Liver (tissue), 9 donors: ENCODE data around the gene TEP1. TPM values are rescaled to one million over a fixed set of nuclear protein-coding genes. Genes with fewer than 3 reads are reported as not detected.
"Not testable (repeated sequence)": the region's sequence is repeated elsewhere in the genome, so short reads cannot be mapped to it uniquely, and the experiment has no call there.

ENCODE experiments used
- DNase-seq: peaks from one replicate; pipeline ENCODE4 v3.0.0-alpha.2; 2017; ENCODE audit warnings: low spot score
- H3K27ac ChIP-seq, 2 donors: one replicate each; pipeline ENCODE4 v1.7.0; 2013; ENCODE audit warnings: inconsistent platforms in 2 of 2, low read length in 2 of 2, control low read depth in 1 of 2, low read depth in 1 of 2, mild to moderate bottlenecking in 1 of 2
- H3K27me3 ChIP-seq, 4 donors: one replicate each; pipeline versions ENCODE4 v1.6.1 to v1.7.0; 2013; ENCODE audit warnings: low read length in 3 of 4, inconsistent platforms in 1 of 4, mild to moderate bottlenecking in 1 of 4, moderate library complexity in 1 of 4; ENCODE audit not compliant: control insufficient read depth in 4 of 4, insufficient read depth in 4 of 4
- H3K36me3 ChIP-seq, 4 donors: one replicate each; pipeline versions ENCODE4 v1.6.1 to v1.7.0; 2013; ENCODE audit warnings: low read length in 3 of 4, mild to moderate bottlenecking in 3 of 4, low read depth in 1 of 4, moderate library complexity in 1 of 4; ENCODE audit not compliant: control insufficient read depth in 4 of 4, insufficient read depth in 3 of 4
- H3K4me1 ChIP-seq, 4 donors: one replicate each; pipeline versions ENCODE4 v1.6.1 to v1.7.0; 2013; ENCODE audit warnings: low read length in 3 of 4, mild to moderate bottlenecking in 3 of 4, moderate library complexity in 1 of 4; ENCODE audit not compliant: control insufficient read depth in 4 of 4, insufficient read depth in 4 of 4
- H3K4me3 ChIP-seq, 3 donors: one replicate each; pipeline versions ENCODE4 v1.6.1 to v1.7.0; 2013; ENCODE audit warnings: low read length in 3 of 3, control low read depth in 1 of 3, low read depth in 1 of 3, mild to moderate bottlenecking in 1 of 3
- H3K9ac ChIP-seq, 2 donors: one replicate each; pipeline ENCODE4 v1.7.0; 2013; ENCODE audit warnings: low read length in 2 of 2, mild to moderate bottlenecking in 2 of 2, moderate library complexity in 2 of 2, control low read depth in 1 of 2, low read depth in 1 of 2
- H3K9me3 ChIP-seq, 4 donors: one replicate each; pipeline versions ENCODE4 v1.6.1 to v1.7.0; 2013; ENCODE audit warnings: low read length in 3 of 4; ENCODE audit not compliant: control insufficient read depth in 4 of 4
- EGR1 ChIP-seq, 2 donors: IDR thresholded peaks; 2 replicates each; pipeline ENCODE4 v1.6.1; 2016 to 2018; ENCODE audit warnings: antibody characterized with exemption in 2 of 2, low read depth in 2 of 2
- FOXA1 ChIP-seq: IDR thresholded peaks from 2 replicates; pipeline ENCODE4 v1.6.1; 2016; ENCODE audit warnings: antibody characterized with exemption
- FOXA2 ChIP-seq: IDR thresholded peaks from 2 replicates; pipeline ENCODE4 v1.6.1; 2016; ENCODE audit warnings: antibody characterized with exemption
- GABPA ChIP-seq, 2 donors: IDR thresholded peaks in 1 of 2; conservative IDR thresholded peaks in 1 of 2; 2 replicates each; pipeline ENCODE4 v1.6.1; 2016; ENCODE audit warnings: antibody characterized with exemption in 2 of 2, mild to moderate bottlenecking in 1 of 2, moderate library complexity in 1 of 2
- HNF4A ChIP-seq, 2 donors: conservative IDR thresholded peaks; 2 replicates each; pipeline ENCODE4 v1.6.1; 2016; ENCODE audit warnings: antibody characterized with exemption in 2 of 2, mild to moderate bottlenecking in 2 of 2
- HNF4G ChIP-seq: IDR thresholded peaks from 2 replicates; pipeline ENCODE4 v1.6.1; 2016; ENCODE audit warnings: antibody characterized with exemption
- JUND ChIP-seq, 2 donors: IDR thresholded peaks; 2 replicates each; pipeline ENCODE4 v1.6.1; 2016; ENCODE audit warnings: antibody characterized with exemption in 2 of 2
- NR2F2 ChIP-seq: IDR thresholded peaks from 2 replicates; pipeline ENCODE4 v1.6.1; 2016; ENCODE audit warnings: antibody characterized with exemption
- RAD21 ChIP-seq, 2 donors: IDR thresholded peaks; 2 replicates each; pipeline ENCODE4 v1.6.1; 2016; ENCODE audit warnings: antibody characterized with exemption in 2 of 2, mild to moderate bottlenecking in 2 of 2
- RXRA ChIP-seq, 2 donors: IDR thresholded peaks; 2 replicates each; pipeline ENCODE4 v1.6.1; 2017 to 2018; ENCODE audit warnings: antibody characterized with exemption in 2 of 2, mild to moderate bottlenecking in 1 of 2
- SP1 ChIP-seq: IDR thresholded peaks from 2 replicates; pipeline ENCODE4 v1.6.1; 2018; ENCODE audit warnings: antibody characterized with exemption, mild to moderate bottlenecking
- TAF1 ChIP-seq: conservative IDR thresholded peaks from 2 replicates; pipeline ENCODE4 v1.6.1; 2016; ENCODE audit warnings: antibody characterized with exemption, mild to moderate bottlenecking
- YY1 ChIP-seq: IDR thresholded peaks from 2 replicates; pipeline ENCODE4 v1.6.1; 2016; ENCODE audit warnings: antibody characterized with exemption, mild to moderate bottlenecking
- WGBS: extraction: QIAGEN DNeasy Blood & Tissue Kit; methylation state at CpG from one replicate; pipeline ENCODE4 v1.1.7; 2013; 5-methylcytosine and 5-hydroxymethylcytosine counted together
- polyA plus RNA-seq, 2 donors: library from polyadenylated mRNA; stranded (reverse) in 1 of 2; unstranded in 1 of 2; fragments of 200-250 nt in 1 of 2; fragments of >200 nt in 1 of 2; fragmentation: Nextera tagmentation in 1 of 2; extraction: Ambion mirVana in 1 of 2; gene quantifications; one replicate each; pipeline versions ENCODE4 v1.2.1 to v1.2.3, GENCODE V29; 2013 to 2015
- total RNA-seq, 2 donors: library from RNA; depleted of rRNA; stranded (reverse); fragments of >200 nt; gene quantifications; one replicate each; pipeline ENCODE4 v1.2.3, GENCODE V29; 2014
- TF ChIP-seq, protein P1 (sequence below): IDR thresholded peaks from 2 replicates; pipeline ENCODE4 v1.6.1; 2016; ENCODE audit warnings: antibody characterized with exemption, mild to moderate bottlenecking
- TF ChIP-seq, protein P2 (sequence below): IDR thresholded peaks from 2 replicates; pipeline ENCODE4 v1.6.1; 2016; ENCODE audit warnings: antibody characterized with exemption
- TF ChIP-seq, protein P3 (sequence below): IDR thresholded peaks from 2 replicates; pipeline ENCODE4 v1.6.1; 2016; ENCODE audit warnings: antibody characterized with exemption
- TF ChIP-seq, protein P4 (sequence below): fragments of 150-350 bp; IDR thresholded peaks from 2 replicates; pipeline ENCODE4 v1.5.1; 2017; ENCODE audit warnings: improper control_type of control experiment, low read depth, low read length; ENCODE audit not compliant: missing input control
- TF ChIP-seq, protein P5 (sequence below): IDR thresholded peaks from 2 replicates; pipeline ENCODE4 v1.6.1; 2016; ENCODE audit warnings: antibody characterized with exemption
- donor health status: healthy.
- donor health status: healthy.
- donor health status: healthy.
- donor health status: healthy.
- donor health status: healthy.

The TEP1 gene
- total and polyA plus RNA-seq, 4 donors: 3.9 to 20.7 (median 7.6) TPM

DNA sequence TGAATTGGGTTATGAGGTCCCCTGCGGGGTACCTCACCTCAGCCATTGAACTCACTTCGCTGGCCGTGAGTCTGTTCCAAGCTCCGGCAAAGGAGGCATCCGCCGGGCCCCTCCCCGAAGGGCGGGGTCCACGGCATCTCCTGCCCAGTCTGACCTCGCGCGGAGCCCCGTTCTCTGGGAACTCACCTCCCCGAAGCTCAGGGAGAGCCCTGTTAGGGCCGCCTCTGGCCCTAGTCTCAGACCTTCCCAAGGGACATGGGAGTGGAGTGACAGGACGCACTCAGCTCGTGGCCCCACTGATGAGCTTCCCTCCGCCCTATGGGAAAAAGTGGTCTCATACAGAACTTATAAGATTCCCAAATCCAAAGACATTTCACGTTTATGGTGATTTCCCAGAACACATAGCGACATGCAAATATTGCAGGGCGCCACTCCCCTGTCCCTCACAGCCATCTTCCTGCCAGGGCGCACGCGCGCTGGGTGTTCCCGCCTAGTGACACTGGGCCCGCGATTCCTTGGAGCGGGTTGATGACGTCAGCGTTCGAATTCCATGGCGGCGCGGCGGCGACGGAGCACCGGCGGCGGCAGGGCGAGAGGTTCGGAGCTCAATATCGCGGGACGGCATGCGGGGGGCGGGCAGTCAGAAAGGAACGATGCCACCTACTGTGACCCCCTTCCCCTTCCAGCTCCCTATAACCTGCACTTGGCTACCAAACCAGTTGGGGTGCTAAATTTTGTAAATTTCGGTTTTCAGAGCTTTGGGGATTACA is 70.0 kb downstream of the TEP1 start, which contains the start of gene PARP2 (continued):
- TF ChIP-seq, protein P1, sequence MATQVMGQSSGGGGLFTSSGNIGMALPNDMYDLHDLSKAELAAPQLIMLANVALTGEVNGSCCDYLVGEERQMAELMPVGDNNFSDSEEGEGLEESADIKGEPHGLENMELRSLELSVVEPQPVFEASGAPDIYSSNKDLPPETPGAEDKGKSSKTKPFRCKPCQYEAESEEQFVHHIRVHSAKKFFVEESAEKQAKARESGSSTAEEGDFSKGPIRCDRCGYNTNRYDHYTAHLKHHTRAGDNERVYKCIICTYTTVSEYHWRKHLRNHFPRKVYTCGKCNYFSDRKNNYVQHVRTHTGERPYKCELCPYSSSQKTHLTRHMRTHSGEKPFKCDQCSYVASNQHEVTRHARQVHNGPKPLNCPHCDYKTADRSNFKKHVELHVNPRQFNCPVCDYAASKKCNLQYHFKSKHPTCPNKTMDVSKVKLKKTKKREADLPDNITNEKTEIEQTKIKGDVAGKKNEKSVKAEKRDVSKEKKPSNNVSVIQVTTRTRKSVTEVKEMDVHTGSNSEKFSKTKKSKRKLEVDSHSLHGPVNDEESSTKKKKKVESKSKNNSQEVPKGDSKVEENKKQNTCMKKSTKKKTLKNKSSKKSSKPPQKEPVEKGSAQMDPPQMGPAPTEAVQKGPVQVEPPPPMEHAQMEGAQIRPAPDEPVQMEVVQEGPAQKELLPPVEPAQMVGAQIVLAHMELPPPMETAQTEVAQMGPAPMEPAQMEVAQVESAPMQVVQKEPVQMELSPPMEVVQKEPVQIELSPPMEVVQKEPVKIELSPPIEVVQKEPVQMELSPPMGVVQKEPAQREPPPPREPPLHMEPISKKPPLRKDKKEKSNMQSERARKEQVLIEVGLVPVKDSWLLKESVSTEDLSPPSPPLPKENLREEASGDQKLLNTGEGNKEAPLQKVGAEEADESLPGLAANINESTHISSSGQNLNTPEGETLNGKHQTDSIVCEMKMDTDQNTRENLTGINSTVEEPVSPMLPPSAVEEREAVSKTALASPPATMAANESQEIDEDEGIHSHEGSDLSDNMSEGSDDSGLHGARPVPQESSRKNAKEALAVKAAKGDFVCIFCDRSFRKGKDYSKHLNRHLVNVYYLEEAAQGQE: peak; percentile 95
- TF ChIP-seq FOXA1 (peak; percentile 63), HNF4A (conservative IDR thresholded peaks at IDR 0.05) (peak; percentile 61 to 80), SP1 (peak; percentile 90), HNF4G (peak; percentile 41), GABPA (IDR thresholded peaks at IDR 0.05 in 1 of 2, conservative IDR thresholded peaks at IDR 0.05 in 1 of 2) (peak in 1 of 2 donors; percentile 13), YY1 (peak; percentile 96), JUND (IDR thresholded peaks at IDR 0.05) (peak; percentile 62 to 72)
- TF ChIP-seq, protein P2, sequence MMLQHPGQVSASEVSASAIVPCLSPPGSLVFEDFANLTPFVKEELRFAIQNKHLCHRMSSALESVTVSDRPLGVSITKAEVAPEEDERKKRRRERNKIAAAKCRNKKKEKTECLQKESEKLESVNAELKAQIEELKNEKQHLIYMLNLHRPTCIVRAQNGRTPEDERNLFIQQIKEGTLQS: peak; percentile 93

DNA sequence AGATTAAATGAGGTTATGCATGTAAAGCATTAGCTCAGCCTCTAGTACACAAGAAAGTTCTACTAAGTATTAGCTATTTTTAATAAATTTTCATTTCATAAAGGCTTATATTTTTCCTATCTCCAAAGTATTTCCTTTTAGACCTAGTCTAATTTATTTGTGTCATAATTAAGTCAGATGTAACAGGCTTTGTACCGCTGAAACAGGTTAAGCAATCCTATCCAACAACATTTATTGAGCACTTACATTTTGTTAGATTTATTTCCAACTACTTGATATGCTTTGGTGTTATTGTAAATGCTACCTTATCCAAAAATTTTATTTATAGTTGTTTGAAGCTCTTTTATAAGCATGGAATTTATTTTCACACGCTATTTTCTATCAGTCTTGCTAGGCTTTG is 71.7 kb downstream of the TEP1 start:
- H3K9me3 ChIP-seq: no peaks in the 10 kb centered on the region
- no peak for DNase-seq
- no peaks in the 10 kb centered on the region for H3K27me3 ChIP-seq
- WGBS: 45% methylated on average over 2 of the region's 2 CpGs
- H3K4me3 ChIP-seq: no peak overlapping the region
- TF ChIP-seq FOXA1 (no peak), SP1 (no peak), TAF1 (no peak), YY1 (no peak), RAD21 (IDR thresholded peaks at IDR 0.05) (no peak), FOXA2 (no peak), EGR1 (IDR thresholded peaks at IDR 0.05; ENCODE audit: low read depth in 2 of 2) (no peak), GABPA (IDR thresholded peaks at IDR 0.05 in 1 of 2, conservative IDR thresholded peaks at IDR 0.05 in 1 of 2) (no peak), RXRA (IDR thresholded peaks at IDR 0.05) (no peak), NR2F2 (no peak), JUND (IDR thresholded peaks at IDR 0.05) (no peak), HNF4A (conservative IDR thresholded peaks at IDR 0.05) (no peak), HNF4G (no peak)
- TF ChIP-seq, protein P1: no peak
- TF ChIP-seq, protein P3, sequence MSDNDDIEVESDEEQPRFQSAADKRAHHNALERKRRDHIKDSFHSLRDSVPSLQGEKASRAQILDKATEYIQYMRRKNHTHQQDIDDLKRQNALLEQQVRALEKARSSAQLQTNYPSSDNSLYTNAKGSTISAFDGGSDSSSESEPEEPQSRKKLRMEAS: no peak
- TF ChIP-seq, protein P4, sequence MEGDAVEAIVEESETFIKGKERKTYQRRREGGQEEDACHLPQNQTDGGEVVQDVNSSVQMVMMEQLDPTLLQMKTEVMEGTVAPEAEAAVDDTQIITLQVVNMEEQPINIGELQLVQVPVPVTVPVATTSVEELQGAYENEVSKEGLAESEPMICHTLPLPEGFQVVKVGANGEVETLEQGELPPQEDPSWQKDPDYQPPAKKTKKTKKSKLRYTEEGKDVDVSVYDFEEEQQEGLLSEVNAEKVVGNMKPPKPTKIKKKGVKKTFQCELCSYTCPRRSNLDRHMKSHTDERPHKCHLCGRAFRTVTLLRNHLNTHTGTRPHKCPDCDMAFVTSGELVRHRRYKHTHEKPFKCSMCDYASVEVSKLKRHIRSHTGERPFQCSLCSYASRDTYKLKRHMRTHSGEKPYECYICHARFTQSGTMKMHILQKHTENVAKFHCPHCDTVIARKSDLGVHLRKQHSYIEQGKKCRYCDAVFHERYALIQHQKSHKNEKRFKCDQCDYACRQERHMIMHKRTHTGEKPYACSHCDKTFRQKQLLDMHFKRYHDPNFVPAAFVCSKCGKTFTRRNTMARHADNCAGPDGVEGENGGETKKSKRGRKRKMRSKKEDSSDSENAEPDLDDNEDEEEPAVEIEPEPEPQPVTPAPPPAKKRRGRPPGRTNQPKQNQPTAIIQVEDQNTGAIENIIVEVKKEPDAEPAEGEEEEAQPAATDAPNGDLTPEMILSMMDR: no peak
- TF ChIP-seq, protein P5, sequence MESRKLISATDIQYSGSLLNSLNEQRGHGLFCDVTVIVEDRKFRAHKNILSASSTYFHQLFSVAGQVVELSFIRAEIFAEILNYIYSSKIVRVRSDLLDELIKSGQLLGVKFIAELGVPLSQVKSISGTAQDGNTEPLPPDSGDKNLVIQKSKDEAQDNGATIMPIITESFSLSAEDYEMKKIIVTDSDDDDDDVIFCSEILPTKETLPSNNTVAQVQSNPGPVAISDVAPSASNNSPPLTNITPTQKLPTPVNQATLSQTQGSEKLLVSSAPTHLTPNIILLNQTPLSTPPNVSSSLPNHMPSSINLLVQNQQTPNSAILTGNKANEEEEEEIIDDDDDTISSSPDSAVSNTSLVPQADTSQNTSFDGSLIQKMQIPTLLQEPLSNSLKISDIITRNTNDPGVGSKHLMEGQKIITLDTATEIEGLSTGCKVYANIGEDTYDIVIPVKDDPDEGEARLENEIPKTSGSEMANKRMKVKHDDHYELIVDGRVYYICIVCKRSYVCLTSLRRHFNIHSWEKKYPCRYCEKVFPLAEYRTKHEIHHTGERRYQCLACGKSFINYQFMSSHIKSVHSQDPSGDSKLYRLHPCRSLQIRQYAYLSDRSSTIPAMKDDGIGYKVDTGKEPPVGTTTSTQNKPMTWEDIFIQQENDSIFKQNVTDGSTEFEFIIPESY: no peak
- TF ChIP-seq, protein P2: no peak
- H3K4me1 ChIP-seq: peaks cover 0 to 8% (median 7%) of the 10 kb centered on the region in 4 donors
- no peak overlapping the region for H3K9ac ChIP-seq
- no peak overlapping the region for H3K27ac ChIP-seq
- peaks cover 0 to 13% (median 2%) of the 10 kb centered on the region in 4 donors for H3K36me3 ChIP-seq

DNA sequence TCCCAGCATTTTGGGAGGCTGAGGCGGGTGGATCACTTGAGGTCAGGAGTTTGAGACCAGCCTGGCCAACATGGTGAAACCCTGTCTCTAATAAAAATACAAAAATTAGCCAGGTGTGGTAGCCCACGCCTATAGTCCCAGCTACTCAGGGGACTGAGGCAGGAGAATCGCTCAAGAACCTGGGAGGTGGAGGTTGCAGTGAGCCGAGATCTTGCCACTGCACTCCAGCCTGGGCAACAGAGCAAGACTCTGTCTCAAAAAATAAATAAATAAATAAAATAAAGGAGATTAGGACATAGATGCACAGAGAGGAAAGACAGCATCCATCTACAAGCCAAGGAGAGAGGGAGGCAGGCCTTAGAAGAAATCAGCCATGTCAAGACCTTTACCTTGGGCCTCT is 72.3 kb downstream of the TEP1 start:
- not testable (repeated sequence) for DNase-seq, H3K9ac ChIP-seq, H3K27ac ChIP-seq, H3K27me3 ChIP-seq, H3K4me1 ChIP-seq, H3K4me3 ChIP-seq, H3K36me3 ChIP-seq, H3K9me3 ChIP-seq
- 97% methylated on average over 4 of the region's 4 CpGs for WGBS
